Measurements from ENCODE around the gene COL18A1. TPM values are rescaled to one million over a fixed set of nuclear protein-coding genes. Genes with fewer than 3 reads are reported as not detected.

COL18A1 gene
- polyA plus RNA-seq, 3 donors, result 0.80 to 4.1 (median 1.1) TPM

DNA sequence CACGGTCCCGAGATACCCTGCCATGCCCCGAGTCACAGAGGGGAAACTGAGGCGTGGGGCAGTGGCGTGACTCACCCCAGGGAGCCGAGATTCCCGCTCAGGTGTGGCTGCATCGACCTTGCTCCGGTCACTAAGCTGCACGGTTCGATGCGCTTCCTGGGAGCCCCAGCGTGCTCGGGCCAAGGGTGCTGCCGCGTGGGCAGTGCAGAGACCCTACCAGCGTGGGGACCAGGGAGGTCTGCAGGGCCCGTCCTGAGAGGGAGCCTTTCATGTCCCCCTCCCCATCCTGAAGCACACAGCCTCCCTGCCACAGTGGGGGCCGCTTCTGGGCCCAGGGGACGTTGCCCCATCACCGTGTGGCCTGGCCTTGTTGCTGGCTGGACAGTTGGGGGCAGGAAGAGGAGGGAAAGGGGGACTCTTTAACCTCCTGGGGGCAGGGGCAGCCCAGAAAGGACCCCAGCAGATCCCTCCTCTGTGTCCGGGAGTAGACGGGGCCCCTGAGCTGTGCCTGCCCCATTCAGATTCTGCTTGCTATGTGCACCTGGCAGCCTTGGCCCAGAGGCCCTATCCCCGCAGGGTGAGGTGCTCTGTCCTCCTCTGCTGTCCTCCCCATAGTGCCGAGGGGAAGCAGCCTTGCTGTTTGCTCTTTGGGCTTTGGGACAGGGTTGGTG is 52.3 kb downstream of the COL18A1 start:
- no peak overlapping the region for H3K27ac ChIP-seq (ENCODE audit: low read depth in 1 of 2, low read length in 2 of 2)
- H3K27me3 ChIP-seq (ENCODE audit: control insufficient read depth in 2 of 2, insufficient read depth in 2 of 2, low read length in 2 of 2), result no peaks in the 10 kb centered on the region
- H3K4me2 ChIP-seq (replicated peaks; ENCODE audit: extremely low read depth, low read length, poor library complexity, severe bottlenecking), result no peak overlapping the region
- no peaks in the 10 kb centered on the region for H3K4me1 Mint-ChIP-seq
- no peak overlapping the region for H3K4me3 ChIP-seq (replicated peaks in 1 of 3; ENCODE audit: low read depth in 2 of 3, low read length in 3 of 3)
- DNase-seq, result no peak
- no peak overlapping the region for H3K27ac Mint-ChIP-seq
- WGBS (ENCODE audit: insufficient coverage), result 92% methylated on average over 21 of the region's 25 CpGs
- no peak overlapping the region for H3K4me3 Mint-ChIP-seq
- intact Hi-C loops (cut with micrococcal nuclease), result no loop called here
- H3K4me1 ChIP-seq (ENCODE audit: control insufficient read depth in 1 of 2, insufficient read depth in 2 of 2, low read length in 2 of 2), result no peaks in the 10 kb centered on the region
- no peaks in the 10 kb centered on the region for H3K36me3 Mint-ChIP-seq
- no peaks in the 10 kb centered on the region for H3K36me3 ChIP-seq (replicated peaks in 1 of 2; ENCODE audit: control insufficient read depth in 1 of 2, insufficient read depth in 2 of 2, low read length in 2 of 2)
- no peak overlapping the region for H3K9ac ChIP-seq (ENCODE audit: insufficient read depth, low read length, poor library complexity, severe bottlenecking)
- peaks cover 2 to 15% (median 8%) of the 10 kb centered on the region in 3 donors for H3K27me3 Mint-ChIP-seq (ENCODE audit: low read depth in 3 of 3)
- H4K20me1 ChIP-seq (ENCODE audit: insufficient read depth, low read length), result no peaks in the 10 kb centered on the region
- TF ChIP-seq, protein P1, sequence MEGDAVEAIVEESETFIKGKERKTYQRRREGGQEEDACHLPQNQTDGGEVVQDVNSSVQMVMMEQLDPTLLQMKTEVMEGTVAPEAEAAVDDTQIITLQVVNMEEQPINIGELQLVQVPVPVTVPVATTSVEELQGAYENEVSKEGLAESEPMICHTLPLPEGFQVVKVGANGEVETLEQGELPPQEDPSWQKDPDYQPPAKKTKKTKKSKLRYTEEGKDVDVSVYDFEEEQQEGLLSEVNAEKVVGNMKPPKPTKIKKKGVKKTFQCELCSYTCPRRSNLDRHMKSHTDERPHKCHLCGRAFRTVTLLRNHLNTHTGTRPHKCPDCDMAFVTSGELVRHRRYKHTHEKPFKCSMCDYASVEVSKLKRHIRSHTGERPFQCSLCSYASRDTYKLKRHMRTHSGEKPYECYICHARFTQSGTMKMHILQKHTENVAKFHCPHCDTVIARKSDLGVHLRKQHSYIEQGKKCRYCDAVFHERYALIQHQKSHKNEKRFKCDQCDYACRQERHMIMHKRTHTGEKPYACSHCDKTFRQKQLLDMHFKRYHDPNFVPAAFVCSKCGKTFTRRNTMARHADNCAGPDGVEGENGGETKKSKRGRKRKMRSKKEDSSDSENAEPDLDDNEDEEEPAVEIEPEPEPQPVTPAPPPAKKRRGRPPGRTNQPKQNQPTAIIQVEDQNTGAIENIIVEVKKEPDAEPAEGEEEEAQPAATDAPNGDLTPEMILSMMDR (IDR thresholded peaks at IDR 0.05), result no peak
- peaks cover 6 to 9% of the 10 kb centered on the region in 2 donors for H3K9me3 ChIP-seq (replicated peaks in 1 of 2; ENCODE audit: control insufficient read depth in 1 of 2, insufficient read depth in 1 of 2, low read length in 2 of 2)
- no peak overlapping the region for H2AFZ ChIP-seq (ENCODE audit: insufficient read depth, low read depth, low read length, poor library complexity, severe bottlenecking)
- peaks cover 0 to 12% (median 5%) of the 10 kb centered on the region in 7 donors for H3K9me3 Mint-ChIP-seq
- H3K79me2 ChIP-seq (ENCODE audit: insufficient read depth, low read length), result no peaks in the 10 kb centered on the region

DNA sequence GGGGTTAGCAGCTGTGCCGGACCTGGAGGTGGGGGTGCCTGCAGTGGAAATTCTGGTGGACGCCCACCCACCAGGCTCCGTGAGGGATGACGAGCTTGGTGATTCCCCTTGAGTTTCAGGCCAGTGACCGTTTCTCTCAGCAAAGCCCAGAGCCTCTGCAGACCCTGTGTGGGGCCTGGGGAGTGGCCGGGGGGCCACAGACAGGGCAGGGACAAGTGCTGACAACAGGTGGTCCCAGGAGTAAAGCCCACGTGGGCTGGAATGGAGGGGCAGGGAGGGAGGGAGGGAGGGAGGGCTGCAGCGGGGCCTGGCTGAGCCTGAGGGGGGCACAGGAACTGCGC is 52.8 kb downstream of the COL18A1 start:
- Mint-ChIP-seq H3K36me3 (no peaks in the 10 kb centered on the region), H3K27me3 (ENCODE audit: low read depth in 3 of 3) (peaks cover 2 to 17% (median 10%) of the 10 kb centered on the region in 3 donors), H3K4me1 (no peaks in the 10 kb centered on the region), H3K9me3 (peaks cover 0 to 11% (median 8%) of the 10 kb centered on the region in 7 donors), H3K27ac (peak overlapping the region in 1 of 7 donors; percentile 41), H3K4me3 (no peak overlapping the region)
- no peak overlapping the region for H3K4me2 ChIP-seq (replicated peaks; ENCODE audit: extremely low read depth, low read length, poor library complexity, severe bottlenecking)
- no peaks in the 10 kb centered on the region for H4K20me1 ChIP-seq (ENCODE audit: insufficient read depth, low read length)
- no peak overlapping the region for H3K4me3 ChIP-seq (replicated peaks in 1 of 3; ENCODE audit: low read depth in 2 of 3, low read length in 3 of 3)
- WGBS (ENCODE audit: insufficient coverage), result 86% methylated on average over 8 of the region's 9 CpGs
- no peaks in the 10 kb centered on the region for H3K27me3 ChIP-seq (ENCODE audit: control insufficient read depth in 2 of 2, insufficient read depth in 2 of 2, low read length in 2 of 2)
- H3K36me3 ChIP-seq (replicated peaks in 1 of 2; ENCODE audit: control insufficient read depth in 1 of 2, insufficient read depth in 2 of 2, low read length in 2 of 2), result no peaks in the 10 kb centered on the region
- peaks cover 6% of the 10 kb centered on the region in 2 donors for H3K9me3 ChIP-seq (replicated peaks in 1 of 2; ENCODE audit: control insufficient read depth in 1 of 2, insufficient read depth in 1 of 2, low read length in 2 of 2)
- no peaks in the 10 kb centered on the region for H3K4me1 ChIP-seq (ENCODE audit: control insufficient read depth in 1 of 2, insufficient read depth in 2 of 2, low read length in 2 of 2)
- intact Hi-C loops (cut with micrococcal nuclease), result no loop called here
- TF ChIP-seq, protein P1 (IDR thresholded peaks at IDR 0.05), result no peak
- no peak overlapping the region for H2AFZ ChIP-seq (ENCODE audit: insufficient read depth, low read depth, low read length, poor library complexity, severe bottlenecking)
- no peak for DNase-seq
- H3K9ac ChIP-seq (ENCODE audit: insufficient read depth, low read length, poor library complexity, severe bottlenecking), result no peak overlapping the region
- H3K27ac ChIP-seq (ENCODE audit: low read depth in 1 of 2, low read length in 2 of 2), result no peak overlapping the region
- H3K79me2 ChIP-seq (ENCODE audit: insufficient read depth, low read length), result no peaks in the 10 kb centered on the region

Measured in CD14-positive monocyte (primary cell).